HepG2 (cell line): ENCODE measurements around the gene ALMS1. TPM values are rescaled to one million over a fixed set of nuclear protein-coding genes. Genes with fewer than 3 reads are reported as not detected.

ENCODE experiments used
- ATAC-seq: fragments of 200-7000 bp; cut with Tn5 transposase; 3 replicates; pipeline ENCODE4 v1.9.1; 2020; ENCODE audit warnings: mild to moderate bottlenecking, moderate library complexity
- BruUV-seq: library from RNA; stranded (reverse); fragments of 400-500 nt; replicated peaks from 2 replicates; lab custom pipeline; 2021; lab: Mats Ljungman, UMichigan
- CTCF ChIA-PET: fragments of 300-600 bp; formaldehyde crosslinking; extraction: SDS; loops from one replicate; lab custom pipeline; 2021; ENCODE audit warnings: low total read pairs, inconsistent platforms, low intra/inter-chr PET ratio; lab: Yijun Ruan, JAX
- POLR2A ChIA-PET: fragments of 350-600 bp; sonication (Branson Sonifier 250); formaldehyde crosslinking; loops from one replicate; lab custom pipeline; 2020; ENCODE audit warnings: antibody characterized with exemption, inconsistent platforms; lab: Yijun Ruan, JAX
- DNase-seq: peaks from one replicate; pipeline ENCODE4 v3.0.0-alpha.2; 2015; ENCODE audit warnings: low spot score
- FAIRE-seq: peaks from 3 replicates; lab custom pipeline; 2011; peaks lifted over from hg19 to GRCh38; lab: Jason Lieb, UNC
- H2AFZ ChIP-seq: one replicate; pipeline ENCODE4 v1.6.1; 2011; ENCODE audit warnings: low read length, inconsistent platforms
- H3K27ac ChIP-seq: fragments of 300-600 bp; 3 replicates; pipeline ENCODE4 v1.8.0; 2011; ENCODE audit warnings: mixed run types, mild to moderate bottlenecking, mixed read lengths, low read length, inconsistent platforms; ENCODE audit not compliant: insufficient read depth; ENCODE audit errors: extremely low read length
- H3K27me3 ChIP-seq, 2 experiments: fragments of 200-600 bp in 1 of 2; 2 replicates in 1 of 2; 3 replicates in 1 of 2; pipeline versions ENCODE4 v1.6.0 to v1.8.0; 2011; ENCODE audit warnings: low read length in 2 of 2, mild to moderate bottlenecking in 2 of 2, moderate library complexity in 2 of 2, inconsistent platforms in 1 of 2; ENCODE audit not compliant: insufficient read depth in 2 of 2, control insufficient read depth in 1 of 2
- H3K36me3 ChIP-seq, 2 experiments: fragments of 200-600 bp in 1 of 2; replicated peaks in 1 of 2; 2 replicates in 1 of 2; 3 replicates in 1 of 2; pipeline versions ENCODE4 v1.5.1 to v1.8.0; 2011; ENCODE audit warnings: low read length in 2 of 2, inconsistent platforms in 1 of 2; ENCODE audit not compliant: insufficient read depth in 2 of 2, control insufficient read depth in 1 of 2
- H3K4me1 ChIP-seq: 2 replicates; pipeline ENCODE4 v1.5.1; 2012; ENCODE audit warnings: low read length, inconsistent platforms; ENCODE audit not compliant: insufficient read depth
- H3K4me2 ChIP-seq: 2 replicates; pipeline ENCODE4 v1.6.0; 2011; ENCODE audit warnings: low read depth, low read length, inconsistent platforms
- H3K4me3 ChIP-seq, 3 experiments: fragments of 200-600 bp in 1 of 3; sonication (generic), shearing (Covaris generic) in 1 of 3; replicated peaks in 1 of 3; 2 replicates each; pipeline ENCODE4 v1.5.1; 2011 to 2016; ENCODE audit warnings: low read length in 3 of 3, inconsistent platforms in 2 of 3, low read depth in 2 of 3, mild to moderate bottlenecking in 2 of 3, control low read depth in 1 of 3, mixed read lengths in 1 of 3; ENCODE audit not compliant: insufficient read depth in 1 of 3
- H3K79me2 ChIP-seq: one replicate; pipeline ENCODE4 v1.6.1; 2011; ENCODE audit warnings: low read length, inconsistent platforms; ENCODE audit not compliant: insufficient read depth
- H3K9ac ChIP-seq: 2 replicates; pipeline ENCODE4 v1.6.0; 2011; ENCODE audit warnings: mild to moderate bottlenecking, low read depth, low read length, inconsistent platforms; ENCODE audit not compliant: insufficient read depth
- H3K9me3 ChIP-seq: 2 replicates; pipeline ENCODE4 v1.5.1; 2012; ENCODE audit warnings: mild to moderate bottlenecking, low read length
- H4K20me1 ChIP-seq: 2 replicates; pipeline ENCODE4 v1.6.0; 2011; ENCODE audit warnings: inconsistent platforms, mild to moderate bottlenecking, low read length, moderate library complexity; ENCODE audit not compliant: insufficient read depth
- DNMT3B ChIP-seq: conservative IDR thresholded peaks from 2 replicates; pipeline ENCODE4 v1.6.1; 2016; ENCODE audit warnings: missing biosample characterization, control low read depth
- HOMEZ ChIP-seq: IDR thresholded peaks from 2 replicates; pipeline ENCODE4 v1.6.1; 2016; ENCODE audit warnings: low read depth
- PAX8 ChIP-seq: sonication (generic); formaldehyde crosslinking; IDR thresholded peaks from 2 replicates; pipeline ENCODE4 v1.8.0; 2022; ENCODE audit warnings: mild to moderate bottlenecking, missing genetic modification reagents, borderline replicate concordance
- TBP ChIP-seq: sonication (generic); formaldehyde crosslinking; IDR thresholded peaks from 2 replicates; pipeline ENCODE4 v1.5.0; 2020; ENCODE audit warnings: missing genetic modification reagents
- THAP11 ChIP-seq: IDR thresholded peaks from 2 replicates; pipeline ENCODE4 v1.6.1; 2016; ENCODE audit warnings: missing biosample characterization, missing genetic modification reagents
- TRIM24 ChIP-seq: sonication (generic); formaldehyde crosslinking; IDR thresholded peaks from 2 replicates; pipeline ENCODE4 v1.8.0; 2022; ENCODE audit warnings: mild to moderate bottlenecking, missing genetic modification reagents
- ZEB1 ChIP-seq: IDR thresholded peaks from 2 replicates; pipeline ENCODE4 v1.6.1; 2012; ENCODE audit warnings: mild to moderate bottlenecking, low read depth, inconsistent platforms; ENCODE audit not compliant: insufficient replicate concordance
- ZGPAT ChIP-seq: IDR thresholded peaks from 2 replicates; pipeline ENCODE4 v1.6.1; 2016; ENCODE audit warnings: mild to moderate bottlenecking
- WGBS: methylation state at CpG from one replicate; pipeline ENCODE4 v1.1.6; 2017; ENCODE audit warnings: low lambda C conversion rate; 5-methylcytosine and 5-hydroxymethylcytosine counted together
- in situ Hi-C: cut with HindIII; loops from 2 replicates; pipeline ENCODE4 v1.10.0; 2017; ENCODE audit warnings: low pct_unique_long_range_greater_than_20kb; ENCODE audit not compliant: extremely low pct_ligation_motif_present
- intact Hi-C: fragments of 100-400 bp; cut with micrococcal nuclease; formaldehyde crosslinking; loops from one replicate; pipeline ENCODE4 v1.10.0; 2022; ENCODE audit not compliant: unreplicated experiment
- polyA plus RNA-seq, 8 experiments: library from polyadenylated mRNA; depleted of rRNA in 3 of 8; stranded (reverse) in 7 of 8; unstranded in 1 of 8; fragments of >200 nt; fragmentation: Illumina TruSeq in 4 of 8; extraction: Trizol in 4 of 8; gene quantifications; 2 replicates each; pipeline versions ENCODE4 v1.2.1 to v1.2.3, GENCODE V29; 2011 to 2016; ENCODE audit warnings: low read depth in 4 of 8, missing spikeins in 1 of 8, mixed read lengths in 1 of 8; ENCODE audit not compliant: insufficient read depth in 1 of 8
- total RNA-seq, 5 experiments: library from RNA; depleted of rRNA; stranded (reverse); fragments of >200 nt; fragmentation: Illumina TruSeq; extraction: Trizol; gene quantifications; 2 replicates each; pipeline ENCODE4 v1.2.3, GENCODE V29; 2016; ENCODE audit warnings: low read depth in 1 of 5

ALMS1 gene
- total and polyA plus RNA-seq, 2 of the 13 experiments (the other 11 are each of a cell fraction or from before 2014, with no cell fraction given): 12.9 to 21.2 TPM

- TF ChIP-seq HOMEZ (CRISPR knock-in tag) (no peak), TBP (CRISPR knock-in tag) (no peak), DNMT3B (CRISPR knock-in tag) (no peak), PAX8 (CRISPR knock-in tag) (no peak), ZGPAT (CRISPR knock-in tag) (no peak)
These were observed 47.8 kb upstream of the ALMS1 start (continued) for GRCh38 chr2:73337828-73338227.

- Histone ChIP-seq H3K27me3 (no peaks in the 10 kb centered on the region; a peak in 1 of 5 replicates), H3K4me2 (no peak overlapping the region), H3K27ac (no peak overlapping the region), H3K9ac (no peak overlapping the region), H3K36me3 (no peaks in the 10 kb centered on the region), H3K4me1 (peaks cover 6% of the 10 kb centered on the region; the same call in 1 of the 2 replicates), H3K79me2 (no peaks in the 10 kb centered on the region), H2AFZ (no peak overlapping the region), H3K9me3 (peaks cover 7% of the 10 kb centered on the region), H3K4me3 (no peak overlapping the region), H4K20me1 (no peaks in the 10 kb centered on the region)
- WGBS: 49% methylated on average over 3 of the region's 3 CpGs
- ChIA-PET CTCF (no interaction called here), POLR2A (no interaction called here)
- ATAC-seq: no peak
- intact Hi-C loops: no loop called here
- in situ Hi-C loops: no loop called here
- no peak for DNase-seq
- FAIRE-seq: no peak
- TF ChIP-seq THAP11 (CRISPR knock-in tag): no peak
- no peak for TF ChIP-seq TRIM24 (CRISPR knock-in tag)
- no peak for TF ChIP-seq ZEB1
- BruUV-seq: no TSS peak
These were observed 46.4 kb upstream of the ALMS1 start for GRCh38 chr2:73339201-73339600.
